ENCODE results near the gene NOSIP.

The NOSIP gene

DNA sequence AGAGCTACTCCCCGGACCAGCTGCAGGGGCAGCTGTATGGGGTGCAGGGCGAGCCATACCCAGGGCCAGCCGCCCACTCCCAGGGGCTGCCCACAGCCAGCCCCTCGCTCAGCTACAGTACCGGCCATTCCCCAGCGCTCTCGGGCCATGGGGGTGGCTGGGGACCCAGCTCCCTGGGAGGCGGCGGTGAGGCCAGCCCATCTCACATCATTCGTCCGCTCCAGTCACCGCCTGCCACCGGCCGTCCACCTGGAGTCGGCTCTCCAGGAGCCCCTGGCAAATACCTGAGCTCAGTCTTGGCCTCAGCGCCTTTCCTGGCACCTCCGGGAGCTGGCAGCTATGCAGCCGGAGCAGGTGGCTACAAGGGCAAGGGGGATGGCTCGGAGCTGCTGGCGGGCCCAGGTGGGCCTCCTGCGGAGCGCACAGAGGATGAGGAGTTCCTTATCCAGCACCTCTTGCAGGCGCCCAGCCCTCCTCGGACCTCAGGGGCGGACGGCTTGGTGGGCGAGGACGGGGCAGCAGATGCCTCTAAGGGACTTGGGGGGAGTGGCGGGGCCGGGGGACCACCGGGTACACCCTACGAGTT is 15.6 kb upstream of the NOSIP start:
- no peak overlapping the region for H3K4me2 ChIP-seq
- H3K9me3 ChIP-seq, result no peaks in the 10 kb centered on the region
- peaks cover 68% of the 10 kb centered on the region for H3K36me3 ChIP-seq
- no peaks in the 10 kb centered on the region for H3K27me3 ChIP-seq
- H3K27ac ChIP-seq, result no peak overlapping the region
- no peak overlapping the region for H3K9ac ChIP-seq
- H3K4me1 ChIP-seq, result peaks cover 15% of the 10 kb centered on the region
- peaks cover 87% of the 10 kb centered on the region for H4K20me1 ChIP-seq
- H3K4me3 ChIP-seq, result no peak overlapping the region
- no peak for TF ChIP-seq Cebpa-rat (IDR thresholded peaks at IDR 0.05)

DNA sequence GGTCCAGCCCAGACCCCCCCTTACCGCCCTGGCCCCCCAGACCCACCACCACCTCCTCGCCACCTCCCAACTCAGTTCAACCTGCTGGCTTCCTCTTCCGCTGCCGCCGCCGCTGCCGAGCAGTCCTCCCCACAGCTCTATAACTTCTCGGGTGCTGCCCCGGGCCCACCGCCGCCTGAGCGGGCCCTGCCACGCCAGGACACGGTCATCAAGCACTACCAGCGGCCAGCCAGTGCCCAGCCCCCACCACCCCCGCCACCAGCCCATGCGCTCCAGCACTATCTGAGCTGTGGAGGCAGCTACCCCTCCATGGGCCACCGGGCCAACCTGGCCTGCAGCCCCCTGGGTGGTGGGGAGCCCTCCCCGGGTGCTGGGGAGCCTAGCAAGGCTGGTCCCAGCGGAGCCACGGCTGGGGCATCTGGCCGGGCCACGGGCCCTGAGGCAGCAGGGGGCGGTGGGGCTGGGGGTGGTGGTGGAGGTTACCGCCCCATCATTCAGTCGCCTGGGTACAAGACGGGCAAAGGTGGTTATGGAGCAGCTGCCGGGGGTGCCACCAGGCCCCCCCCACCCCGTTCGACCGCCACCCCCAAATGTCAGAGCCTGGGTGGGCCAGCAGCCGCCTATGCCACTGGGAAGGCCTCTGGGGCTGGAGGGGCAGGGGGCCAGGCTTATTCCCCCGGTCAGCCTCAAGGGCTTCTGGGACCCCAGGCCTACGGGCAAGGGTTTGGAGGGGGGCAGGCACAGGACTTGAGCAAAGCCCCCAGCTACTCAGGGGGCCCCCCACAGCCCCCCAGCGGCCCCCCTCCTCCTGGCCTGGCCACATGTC is 14.8 kb upstream of the NOSIP start:
- peaks cover 80% of the 10 kb centered on the region for H4K20me1 ChIP-seq
- no peak overlapping the region for H3K27ac ChIP-seq
- no peak for TF ChIP-seq Cebpa-rat (IDR thresholded peaks at IDR 0.05)
- H3K4me3 ChIP-seq, result no peak overlapping the region
- peaks cover 15% of the 10 kb centered on the region for H3K4me1 ChIP-seq
- H3K9ac ChIP-seq, result no peak overlapping the region
- no peak overlapping the region for H3K4me2 ChIP-seq
- no peaks in the 10 kb centered on the region for H3K27me3 ChIP-seq
- H3K9me3 ChIP-seq, result no peaks in the 10 kb centered on the region
- peaks cover 61% of the 10 kb centered on the region for H3K36me3 ChIP-seq

DNA sequence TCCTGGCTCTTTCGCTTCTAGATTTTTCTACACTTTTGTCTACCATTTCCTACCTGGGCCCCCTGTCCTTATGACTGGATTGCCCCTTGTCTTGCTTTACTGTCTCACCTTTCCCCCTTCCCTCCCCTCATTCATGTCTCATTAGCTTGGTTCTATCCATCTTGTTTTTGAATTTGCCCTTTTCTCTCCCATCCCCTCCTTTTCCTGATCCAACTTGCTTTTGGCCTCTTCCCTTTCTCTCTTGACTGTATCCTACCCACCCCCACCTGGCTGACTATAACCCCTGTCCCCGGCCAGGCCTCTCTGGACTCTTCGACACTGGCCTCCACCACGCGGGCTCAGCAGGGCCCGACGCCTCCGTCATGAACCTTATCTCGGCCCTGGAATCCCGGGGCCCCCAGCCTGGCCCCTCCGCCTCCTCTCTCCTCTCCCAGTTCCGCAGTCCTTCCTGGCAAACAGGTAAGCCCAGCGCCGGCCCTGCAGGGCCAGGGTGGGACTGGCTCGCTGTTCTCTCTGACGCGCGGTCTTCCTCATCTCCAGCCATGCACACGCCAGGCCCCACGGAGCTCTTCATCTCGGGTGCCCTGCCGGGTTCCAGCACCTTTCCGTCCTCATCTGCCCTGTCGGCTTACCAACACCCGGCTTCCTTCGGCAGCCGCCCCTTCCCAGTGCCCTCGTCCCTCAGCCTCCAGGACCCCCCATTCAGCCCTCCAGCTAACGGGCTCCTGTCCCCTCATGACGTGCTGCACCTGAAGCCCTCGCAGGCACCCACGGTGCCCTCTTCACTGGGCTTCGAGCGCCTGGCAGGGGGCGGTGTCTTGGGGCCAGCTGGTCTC is 14.0 kb upstream of the NOSIP start:
- no peak overlapping the region for H3K27ac ChIP-seq
- no peaks in the 10 kb centered on the region for H3K27me3 ChIP-seq
- peaks cover 72% of the 10 kb centered on the region for H4K20me1 ChIP-seq
- H3K4me1 ChIP-seq, result peaks cover 18% of the 10 kb centered on the region
- H3K4me2 ChIP-seq, result peak overlapping the region; percentile 99
- no peak overlapping the region for H3K9ac ChIP-seq
- H3K4me3 ChIP-seq, result no peak overlapping the region
- no peak for TF ChIP-seq Cebpa-rat (IDR thresholded peaks at IDR 0.05)
- peaks cover 52% of the 10 kb centered on the region for H3K36me3 ChIP-seq
- no peaks in the 10 kb centered on the region for H3K9me3 ChIP-seq

DNA sequence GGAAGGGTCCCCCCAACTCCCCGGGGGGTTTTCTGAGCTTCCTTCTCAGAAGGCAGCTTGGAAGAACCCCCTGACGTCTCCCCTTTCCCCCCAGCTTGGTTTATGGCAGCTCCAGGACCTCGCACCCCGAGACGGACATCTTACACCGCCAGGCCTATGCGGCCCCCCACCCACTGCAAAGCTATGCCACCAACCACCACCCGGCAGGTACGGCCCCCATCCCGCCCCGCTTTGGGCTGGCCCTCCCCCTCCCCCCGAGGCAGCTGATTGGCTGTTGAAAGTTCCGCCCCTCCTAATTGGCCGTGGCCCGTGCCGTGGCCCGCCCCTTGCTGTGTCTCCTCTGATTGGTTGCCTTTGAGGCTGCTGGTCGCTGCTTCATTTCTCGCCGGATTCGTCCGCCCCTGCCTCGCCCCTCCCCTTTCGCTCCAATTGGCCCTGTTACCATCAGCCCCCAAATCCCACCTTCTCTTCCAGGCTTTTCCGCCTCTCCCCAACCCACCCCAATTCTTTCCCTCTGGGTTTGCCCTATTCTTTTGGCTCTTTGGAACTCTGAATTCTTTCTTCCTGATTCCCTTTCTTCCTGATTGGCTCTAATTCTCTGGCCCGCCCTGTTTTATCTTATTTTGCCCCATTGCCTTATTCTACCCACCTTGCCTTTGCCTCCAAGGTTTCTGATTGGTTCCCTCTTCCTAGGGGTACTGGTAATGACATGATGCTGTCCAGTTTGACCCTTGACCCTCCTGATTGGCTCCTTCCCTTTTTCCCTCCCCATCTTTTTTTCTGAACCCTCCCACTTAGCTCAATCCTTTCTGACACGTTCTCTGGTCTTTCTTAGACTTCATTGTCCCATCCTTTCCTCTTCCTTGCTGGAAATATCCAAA is 13.1 kb upstream of the NOSIP start:
- Histone ChIP-seq H3K36me3 (peaks cover 43% of the 10 kb centered on the region), H3K4me1 (peaks cover 19% of the 10 kb centered on the region), H3K4me2 (peak overlapping the region; percentile 99), H3K4me3 (peak overlapping the region; percentile 90), H4K20me1 (peaks cover 63% of the 10 kb centered on the region), H3K27me3 (no peaks in the 10 kb centered on the region), H3K27ac (0 out of 2 replicates have a peak overlapping the region, but pooled peaks have one; percentile 41), H3K9me3 (no peaks in the 10 kb centered on the region), H3K9ac (peak overlapping the region; percentile 89; the same call in 1 of the 2 replicates)
- TF ChIP-seq Cebpa-rat (IDR thresholded peaks at IDR 0.05), result no peak

DNA sequence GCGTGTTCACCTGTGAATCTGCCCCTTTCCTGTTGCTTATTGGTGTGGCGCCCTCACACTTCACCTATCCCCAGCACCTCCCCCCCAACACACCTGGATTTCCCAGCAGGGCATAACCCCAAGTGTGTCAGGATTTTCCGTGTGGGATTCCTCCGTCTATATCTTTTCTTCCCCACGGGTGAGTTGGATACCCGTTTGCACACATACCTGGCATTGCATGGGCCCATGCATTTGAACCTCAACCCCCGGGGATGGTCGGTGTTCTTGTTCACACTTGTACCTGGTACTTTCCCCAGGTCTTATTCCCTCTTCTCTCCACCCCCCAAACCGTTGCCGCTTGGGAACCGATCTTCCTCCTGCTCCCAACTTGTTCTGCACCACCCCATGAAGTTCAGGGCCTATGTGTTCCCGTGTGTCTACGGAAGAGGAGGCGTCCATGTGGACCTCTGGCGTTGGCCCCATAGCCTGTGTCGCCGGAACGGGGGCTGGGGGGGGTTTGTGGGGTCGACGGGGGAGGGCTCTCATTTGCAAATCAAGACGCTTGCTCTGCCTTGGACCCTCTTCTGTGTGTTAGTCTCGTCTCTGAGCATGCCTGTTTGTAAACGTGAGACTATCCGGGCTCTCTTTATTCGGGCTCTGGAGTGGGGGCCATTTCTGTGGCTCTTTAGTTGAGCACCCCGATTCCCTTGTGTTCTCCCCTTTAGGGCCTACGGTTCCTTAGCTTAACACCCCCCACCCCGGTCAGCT is 12.3 kb upstream of the NOSIP start:
- Histone ChIP-seq H4K20me1 (peaks cover 55% of the 10 kb centered on the region), H3K4me3 (peak overlapping the region; percentile 90), H3K9ac (peak overlapping the region; percentile 89), H3K9me3 (no peaks in the 10 kb centered on the region), H3K27ac (peak overlapping the region; percentile 89; the same call in 1 of the 2 replicates), H3K4me1 (peaks cover 19% of the 10 kb centered on the region), H3K36me3 (peaks cover 35% of the 10 kb centered on the region), H3K27me3 (no peaks in the 10 kb centered on the region), H3K4me2 (peak overlapping the region; percentile 99)
- TF ChIP-seq Cebpa-rat (IDR thresholded peaks at IDR 0.05), result no peak

DNA sequence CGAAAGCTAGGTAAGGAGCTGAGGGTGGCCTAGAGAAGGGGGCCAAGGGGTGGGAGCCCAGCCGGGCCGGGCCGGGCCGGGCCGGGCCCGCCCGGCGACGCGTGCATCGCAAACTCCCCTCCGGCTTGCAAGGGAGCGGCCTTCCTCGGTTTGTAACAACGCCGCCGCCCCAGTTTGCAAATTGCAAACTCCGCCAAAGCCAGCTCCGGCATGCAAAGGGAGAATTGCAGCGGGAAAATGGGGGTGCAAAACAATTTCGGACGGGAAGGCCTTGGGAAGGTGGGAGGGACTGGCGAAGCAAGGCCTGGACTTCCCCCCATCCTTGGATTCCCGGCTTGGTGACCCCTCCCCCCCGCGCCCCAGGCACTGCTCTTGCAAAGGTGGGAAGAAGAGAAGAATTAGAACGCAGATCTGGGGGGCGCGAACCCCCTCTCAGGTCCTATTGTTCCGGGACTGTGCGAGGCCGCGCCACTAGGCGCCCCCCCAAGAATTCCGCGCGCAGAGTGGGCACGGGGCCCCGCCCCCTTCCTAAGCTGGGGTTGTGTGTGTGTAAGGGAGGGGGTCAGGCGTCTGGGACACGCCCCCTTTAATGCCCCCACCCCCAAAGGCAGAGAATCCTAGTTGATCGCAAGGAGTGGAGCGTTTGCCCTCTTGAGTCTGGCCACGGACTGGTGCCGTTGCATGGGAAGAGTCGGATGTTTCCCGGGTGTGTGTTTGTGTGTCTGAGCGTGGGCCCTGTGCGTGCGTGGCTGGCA is 11.6 kb upstream of the NOSIP start:
- Histone ChIP-seq H3K4me1 (peaks cover 19% of the 10 kb centered on the region), H4K20me1 (peaks cover 47% of the 10 kb centered on the region), H3K4me2 (peak overlapping the region; percentile 99), H3K27me3 (no peaks in the 10 kb centered on the region), H3K27ac (peak overlapping the region; percentile 89), H3K36me3 (peaks cover 28% of the 10 kb centered on the region), H3K4me3 (peak overlapping the region; percentile 90), H3K9ac (peak overlapping the region; percentile 89), H3K9me3 (no peaks in the 10 kb centered on the region)
- TF ChIP-seq Cebpa-rat (IDR thresholded peaks at IDR 0.05), result no peak

DNA sequence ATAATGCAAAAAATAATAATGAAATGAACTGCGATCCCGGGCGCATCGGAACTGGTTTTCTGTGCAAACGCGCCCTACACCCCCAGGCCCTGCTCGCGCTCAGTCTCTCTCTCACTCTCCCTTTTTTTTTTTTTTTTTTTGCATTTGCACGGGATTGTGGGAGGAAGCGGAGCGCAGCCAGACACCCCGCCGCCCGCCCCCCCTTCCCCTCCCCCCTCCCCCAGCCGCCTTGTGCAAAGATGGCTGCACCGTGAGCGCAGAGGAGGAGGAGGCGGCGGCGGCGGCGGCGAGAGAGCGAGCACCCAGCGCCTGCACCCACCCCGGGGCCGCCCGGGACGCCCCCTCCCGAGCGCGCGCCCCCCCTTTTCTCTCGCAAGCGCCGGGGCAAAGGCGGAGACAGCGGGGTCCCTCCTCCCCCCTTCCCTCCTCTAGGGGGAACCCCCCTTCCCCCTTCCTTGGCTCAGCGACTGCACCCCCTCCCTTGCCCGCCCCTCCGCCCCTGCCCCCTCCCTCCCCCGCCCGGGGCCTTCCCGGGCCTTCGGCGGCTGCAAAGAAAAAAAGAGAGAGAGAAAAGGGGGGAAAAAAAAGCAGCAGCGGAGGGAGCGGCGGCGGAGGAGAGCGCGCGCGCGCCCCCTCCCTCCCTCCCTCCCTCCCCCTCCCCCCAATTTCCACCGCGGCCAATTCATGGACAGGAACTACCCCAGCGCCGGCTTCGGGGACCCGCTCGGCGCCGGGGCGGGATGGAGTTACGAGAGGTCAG is 10.8 kb upstream of the NOSIP start, which contains the start of gene PRR12:
PRR12 (plus strand) TSS at position 212 of the 760 bp plus-strand sequence; CDS start at position 685, 473 bp downstream.
- Histone ChIP-seq H3K4me3 (peak within 1 kb of the TSS; percentile 90), H3K4me1 (peaks cover 19% of the 10 kb centered on the region), H3K4me2 (peak within 1 kb of the TSS; percentile 99)

More for the DNA sequence above, 10.8 kb upstream of the NOSIP start, which contains the start of gene PRR12:
- H4K20me1 ChIP-seq, result peaks cover 40% of the 10 kb centered on the region
- H3K36me3 ChIP-seq, result peaks cover 20% of the 10 kb centered on the region
- H3K27me3 ChIP-seq, result no peaks in the 10 kb centered on the region
- peak within 1 kb of the TSS; percentile 98 for H3K9ac ChIP-seq
- H3K9me3 ChIP-seq, result no peaks in the 10 kb centered on the region
- TF ChIP-seq Cebpa-rat (IDR thresholded peaks at IDR 0.05), result no peak
- H3K27ac ChIP-seq, result peak within 1 kb of the TSS; percentile 98

Data from BLaER1 (cell line).